SK-N-MC (cell line): ENCODE results near the gene DRC3.

Experiments
- EZH2 ChIP-seq: fragments of 200-600 bp; sonication (generic); IDR thresholded peaks from one replicate; pipeline ENCODE4 v1.6.1; 2017; ENCODE audit warnings: antibody characterized with exemption
- POLR2AphosphoS5 ChIP-seq: IDR thresholded peaks from 2 replicates; pipeline ENCODE4 v1.6.1; 2012; ENCODE audit warnings: mild to moderate bottlenecking, low read depth, low read length, borderline replicate concordance

DNA sequence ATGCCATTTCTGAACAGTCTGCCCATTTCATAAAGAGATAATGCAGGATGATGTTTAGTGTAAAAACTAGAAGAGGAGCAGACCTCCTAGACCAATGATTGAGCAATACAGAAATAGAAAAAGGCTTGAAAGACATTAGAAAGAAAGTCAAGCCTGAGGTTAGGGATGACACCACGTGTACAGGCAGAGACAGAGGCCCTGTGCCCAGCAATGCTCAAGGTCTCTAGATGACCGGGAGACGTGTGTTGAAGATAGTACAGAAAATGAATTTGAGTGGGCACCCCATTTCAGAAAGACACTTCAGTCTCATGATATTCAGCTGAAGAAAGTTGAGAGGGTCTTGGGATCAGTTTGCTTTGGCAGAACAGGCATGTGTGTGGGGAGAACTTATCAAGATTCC, 71.9 kb downstream of the DRC3 start:
- TF ChIP-seq EZH2 (no peak), POLR2AphosphoS5 (no peak)
